ENCODE data around the gene MGAT5.

DNA sequence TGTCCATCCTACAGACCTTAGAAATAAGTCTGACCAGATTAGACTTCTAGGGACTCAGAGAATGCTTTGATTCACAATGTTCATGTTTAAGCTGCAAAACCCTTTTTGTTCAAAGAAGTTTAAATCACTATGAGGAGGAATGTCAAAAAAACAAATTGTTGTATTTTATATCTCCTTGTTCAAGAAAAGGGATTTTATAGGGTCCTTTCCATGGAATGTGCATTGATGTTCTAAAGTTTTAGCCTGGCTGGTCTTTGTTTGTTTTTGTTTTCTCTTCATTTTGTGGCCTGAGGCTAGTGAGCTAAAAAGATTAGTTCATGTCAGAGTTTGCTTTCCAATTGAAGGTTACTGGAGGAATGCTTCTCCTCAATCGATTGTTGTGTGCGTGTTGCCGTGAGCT lies 77.2 kb downstream of the MGAT5 start:
- no peak for TF ChIP-seq ELF1 (IDR thresholded peaks at IDR 0.05; ENCODE audit: borderline replicate concordance, low read depth)
- TF ChIP-seq, protein P1, sequence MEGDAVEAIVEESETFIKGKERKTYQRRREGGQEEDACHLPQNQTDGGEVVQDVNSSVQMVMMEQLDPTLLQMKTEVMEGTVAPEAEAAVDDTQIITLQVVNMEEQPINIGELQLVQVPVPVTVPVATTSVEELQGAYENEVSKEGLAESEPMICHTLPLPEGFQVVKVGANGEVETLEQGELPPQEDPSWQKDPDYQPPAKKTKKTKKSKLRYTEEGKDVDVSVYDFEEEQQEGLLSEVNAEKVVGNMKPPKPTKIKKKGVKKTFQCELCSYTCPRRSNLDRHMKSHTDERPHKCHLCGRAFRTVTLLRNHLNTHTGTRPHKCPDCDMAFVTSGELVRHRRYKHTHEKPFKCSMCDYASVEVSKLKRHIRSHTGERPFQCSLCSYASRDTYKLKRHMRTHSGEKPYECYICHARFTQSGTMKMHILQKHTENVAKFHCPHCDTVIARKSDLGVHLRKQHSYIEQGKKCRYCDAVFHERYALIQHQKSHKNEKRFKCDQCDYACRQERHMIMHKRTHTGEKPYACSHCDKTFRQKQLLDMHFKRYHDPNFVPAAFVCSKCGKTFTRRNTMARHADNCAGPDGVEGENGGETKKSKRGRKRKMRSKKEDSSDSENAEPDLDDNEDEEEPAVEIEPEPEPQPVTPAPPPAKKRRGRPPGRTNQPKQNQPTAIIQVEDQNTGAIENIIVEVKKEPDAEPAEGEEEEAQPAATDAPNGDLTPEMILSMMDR (IDR thresholded peaks at IDR 0.05 in 2 of 3, conservative IDR thresholded peaks at IDR 0.05 in 1 of 3; ENCODE audit: borderline replicate concordance in 1 of 3, insufficient read depth in 1 of 3, low read depth in 2 of 3, low read length in 2 of 3), result no peak
- TF ChIP-seq POLR2AphosphoS5 (IDR thresholded peaks at IDR 0.05; ENCODE audit: low read depth, low read length), result no peak
- TF ChIP-seq YY1 (IDR thresholded peaks at IDR 0.05; ENCODE audit: extremely low read depth, insufficient replicate concordance, low read depth, low read length), result no peak

Data from HCT116 (cell line).